Measurements from ENCODE around the gene OTOP1.

DNA sequence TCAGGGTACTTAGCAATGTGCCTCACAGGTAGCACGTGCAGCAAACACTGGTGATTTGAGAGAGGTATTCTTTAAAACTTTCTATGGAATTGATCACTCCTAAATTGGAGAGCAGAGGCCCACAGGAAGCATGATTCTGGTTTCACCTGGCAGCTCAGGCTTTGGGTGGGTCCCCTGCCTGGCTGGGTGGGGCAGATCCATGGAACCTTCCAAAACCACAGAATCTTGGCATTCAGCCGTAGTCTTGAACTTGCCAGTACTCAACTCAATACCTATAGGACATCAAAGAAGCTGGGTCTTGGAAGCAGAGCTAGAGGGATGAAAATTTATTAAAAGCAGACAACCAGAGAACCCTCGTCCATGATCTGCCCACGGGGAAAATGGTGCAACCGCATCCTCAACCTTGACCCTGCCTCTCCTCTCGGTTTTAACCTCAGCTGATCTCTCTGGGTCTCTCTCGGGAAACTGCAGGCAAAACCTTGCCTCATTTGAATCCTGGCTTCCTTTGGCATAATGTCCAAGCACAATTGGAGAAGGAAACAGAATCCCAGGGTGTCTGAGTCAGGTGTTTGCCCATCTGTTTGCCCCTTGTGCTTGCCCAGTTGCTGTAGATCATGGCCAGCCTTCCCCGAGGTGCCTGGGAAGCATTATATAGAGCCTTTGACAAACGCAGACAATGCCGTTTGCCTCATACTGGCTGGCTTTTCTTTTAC, 22.9 kb downstream of the OTOP1 start:
- TF ChIP-seq, protein P1, sequence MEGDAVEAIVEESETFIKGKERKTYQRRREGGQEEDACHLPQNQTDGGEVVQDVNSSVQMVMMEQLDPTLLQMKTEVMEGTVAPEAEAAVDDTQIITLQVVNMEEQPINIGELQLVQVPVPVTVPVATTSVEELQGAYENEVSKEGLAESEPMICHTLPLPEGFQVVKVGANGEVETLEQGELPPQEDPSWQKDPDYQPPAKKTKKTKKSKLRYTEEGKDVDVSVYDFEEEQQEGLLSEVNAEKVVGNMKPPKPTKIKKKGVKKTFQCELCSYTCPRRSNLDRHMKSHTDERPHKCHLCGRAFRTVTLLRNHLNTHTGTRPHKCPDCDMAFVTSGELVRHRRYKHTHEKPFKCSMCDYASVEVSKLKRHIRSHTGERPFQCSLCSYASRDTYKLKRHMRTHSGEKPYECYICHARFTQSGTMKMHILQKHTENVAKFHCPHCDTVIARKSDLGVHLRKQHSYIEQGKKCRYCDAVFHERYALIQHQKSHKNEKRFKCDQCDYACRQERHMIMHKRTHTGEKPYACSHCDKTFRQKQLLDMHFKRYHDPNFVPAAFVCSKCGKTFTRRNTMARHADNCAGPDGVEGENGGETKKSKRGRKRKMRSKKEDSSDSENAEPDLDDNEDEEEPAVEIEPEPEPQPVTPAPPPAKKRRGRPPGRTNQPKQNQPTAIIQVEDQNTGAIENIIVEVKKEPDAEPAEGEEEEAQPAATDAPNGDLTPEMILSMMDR (IDR thresholded peaks at IDR 0.05): no peak
- TF ChIP-seq POLR2A (IDR thresholded peaks at IDR 0.05): no peak
